GM19023 (cell line): Measurements from ENCODE around the gene FTO.
"Not testable (repeated sequence)": the region's sequence is repeated elsewhere in the genome, so short reads cannot be mapped to it uniquely, and the experiment has no call there.

Experiments used
- ATAC-seq: cut with Tn5 transposase; IDR thresholded peaks from one replicate; pipeline ENCODE4 v1.9.1; 2021; ENCODE audit warnings: mild to moderate bottlenecking, moderate library complexity; ENCODE audit not compliant: unreplicated experiment

The FTO gene

GRCh38 chr16:53849994-53850393 is 146.0 kb downstream of the FTO start:
- ATAC-seq: no peak

GRCh38 chr16:53852678-53853077 is 148.7 kb downstream of the FTO start:
- ATAC-seq: no peak

- ATAC-seq: no peak
Observed at GRCh38 chr16:53855056-53855455, 151.1 kb downstream of the FTO start.

- ATAC-seq: no peak
Observed at GRCh38 chr16:53855511-53855910, 151.6 kb downstream of the FTO start.

- no peak for ATAC-seq
Observed at GRCh38 chr16:53859995-53860540, 156.1 kb downstream of the FTO start.

GRCh38 chr16:53863861-53864260 is 159.9 kb downstream of the FTO start:
- ATAC-seq: no peak

- no peak for ATAC-seq
Observed at GRCh38 chr16:53864819-53865493, 161.0 kb downstream of the FTO start.

- ATAC-seq: no peak
Observed at GRCh38 chr16:53865494-53865863, 161.5 kb downstream of the FTO start.

- ATAC-seq: no peak
Observed at GRCh38 chr16:53866520-53866919, 162.6 kb downstream of the FTO start.

- ATAC-seq: no peak
Observed at GRCh38 chr16:53870831-53871230, 166.9 kb downstream of the FTO start.

GRCh38 chr16:53872248-53873221 is 168.6 kb downstream of the FTO start:
- no peak for ATAC-seq

GRCh38 chr16:53876811-53877210 is 172.9 kb downstream of the FTO start:
- ATAC-seq: no peak

GRCh38 chr16:53878216-53878615 is 174.3 kb downstream of the FTO start:
- ATAC-seq: no peak

GRCh38 chr16:53881371-53881770 is 177.4 kb downstream of the FTO start:
- ATAC-seq: no peak

GRCh38 chr16:53882310-53882709 is 178.4 kb downstream of the FTO start:
- ATAC-seq: no peak

GRCh38 chr16:53884748-53885147 is 180.8 kb downstream of the FTO start:
- no peak for ATAC-seq

GRCh38 chr16:53886482-53887378 is 182.8 kb downstream of the FTO start:
- no peak for ATAC-seq

GRCh38 chr16:53888222-53888621 is 184.3 kb downstream of the FTO start:
- ATAC-seq: no peak

- not testable (repeated sequence) for ATAC-seq
Observed at GRCh38 chr16:53890877-53891276, 186.9 kb downstream of the FTO start.

GRCh38 chr16:53891409-53892139 is 187.6 kb downstream of the FTO start:
- no peak for ATAC-seq
